Right cardiac atrium (tissue), 5 donors: Measurements from ENCODE around the gene OR52J3. TPM values are rescaled to one million over a fixed set of nuclear protein-coding genes. Genes with fewer than 3 reads are reported as not detected.

ENCODE experiments used
- ATAC-seq, 2 donors: fragments of 200-7000 bp; cut with Tn5 transposase; one replicate each; pipeline versions ENCODE4 v1.8.0 to v1.9.1; 2020; ENCODE audit warnings: moderate library complexity in 2 of 2, mild to moderate bottlenecking in 1 of 2
- DNase-seq, 3 donors: peaks; one replicate each; pipeline ENCODE4 v3.0.0-alpha.2; 2020
- H3K27ac ChIP-seq: one replicate; pipeline ENCODE4 v1.5.1; 2013; ENCODE audit warnings: mild to moderate bottlenecking, low read length, control low read depth, moderate library complexity
- H3K27me3 ChIP-seq: one replicate; pipeline ENCODE4 v1.6.1; 2013; ENCODE audit not compliant: control insufficient read depth, insufficient read depth
- H3K4me1 ChIP-seq: one replicate; pipeline ENCODE4 v1.6.1; 2013; ENCODE audit warnings: low read length; ENCODE audit not compliant: control insufficient read depth, insufficient read depth
- H3K4me3 ChIP-seq: one replicate; pipeline ENCODE4 v1.5.1; 2013; ENCODE audit warnings: low read length, control low read depth
- H3K9me3 ChIP-seq: one replicate; pipeline ENCODE4 v1.6.1; 2013; ENCODE audit warnings: low read length; ENCODE audit not compliant: control insufficient read depth
- whole genome bisulfite sequencing: extraction: QIAGEN DNeasy Blood & Tissue Kit; methylation state at CpG from one replicate; pipeline ENCODE4 v1.1.7; 2013; 5-methylcytosine and 5-hydroxymethylcytosine counted together
- intact Hi-C, 4 donors: fragments of 100-400 bp; cut with DNase I; formaldehyde crosslinking; loops; one replicate each; pipeline versions ENCODE4 v1.11.0 to v1.14.0; 2022 to 2023
- polyA plus RNA-seq: library from polyadenylated mRNA; stranded (reverse); fragments of 200-250 nt; gene quantifications from one replicate; pipeline ENCODE4 v1.2.3, GENCODE V29; 2013
- total RNA-seq, 4 donors: library from RNA; stranded (reverse); fragmentation: NEBNext Ultra II Directional; extraction: Animal tissue kit (Norgen Biotek cat#: 25700); gene quantifications; one replicate each; pipeline ENCODE4 v1.2.1, GENCODE V29; 2021
- donor health status: healthy with polysubstance abuse.
- donor health status: DM: no; HTN: yes; CAD: no.
- donor health status: DM: no; HTN: no; CAD: no.
- donor health status: DM: no; HTN: yes; CAD: no; lungs with severe emphysema.
- donor health status: DM: yes; HTN: yes; CAD: no.

OR52J3 gene
- total and polyA plus RNA-seq, 5 donors: not detected

GRCh38 chr11:5092821-5093585 lies 46.7 kb downstream of the OR52J3 start:
- WGBS: 82% methylated on average over 8 of the region's 8 CpGs

GRCh38 chr11:5096011-5096410 lies 49.7 kb downstream of the OR52J3 start:
- intact Hi-C loops: no loop called here
- no peak for ATAC-seq

More at GRCh38 chr11:5092821-5093585, 46.7 kb downstream of the OR52J3 start:
- no peak overlapping the region for H3K27ac ChIP-seq
- intact Hi-C loops: no loop called here
- ATAC-seq (no peak), DNase-seq (no peak)
- H3K4me1 ChIP-seq: no peaks in the 10 kb centered on the region
- no peak overlapping the region for H3K4me3 ChIP-seq
- H3K9me3 ChIP-seq: no peaks in the 10 kb centered on the region
- H3K27me3 ChIP-seq: no peaks in the 10 kb centered on the region

More at GRCh38 chr11:5096011-5096410, 49.7 kb downstream of the OR52J3 start:
- H3K27ac ChIP-seq: no peak overlapping the region
- no peak overlapping the region for H3K4me3 ChIP-seq
- no peaks in the 10 kb centered on the region for H3K9me3 ChIP-seq
- no peaks in the 10 kb centered on the region for H3K4me1 ChIP-seq
- 75% methylated on average over 2 of the region's 2 CpGs for WGBS
- H3K27me3 ChIP-seq: no peaks in the 10 kb centered on the region
- DNase-seq: no peak

Other genes starting within 250 kb of the OR52J3 start
- gene OR52R1, start 242.1 kb upstream of the OR52J3 start, total RNA-seq: not detected
- gene OR52R1, start 242.1 kb upstream of the OR52J3 start, polyA plus RNA-seq: not detected
- gene OR51F2, start 225.2 kb upstream of the OR52J3 start, total RNA-seq: not detected
- gene OR51F2, start 225.2 kb upstream of the OR52J3 start, polyA plus RNA-seq: not detected
- not detected for gene OR51S1, start 197.3 kb upstream of the OR52J3 start, total RNA-seq
- gene OR51S1, start 197.3 kb upstream of the OR52J3 start, polyA plus RNA-seq: not detected
- gene OR51T1, start 164.6 kb upstream of the OR52J3 start, total RNA-seq: not detected
- gene OR51T1, start 164.6 kb upstream of the OR52J3 start, polyA plus RNA-seq: not detected
- not detected for gene OR51A7, start 142.7 kb upstream of the OR52J3 start, total RNA-seq
- not detected for gene OR51A7, start 142.7 kb upstream of the OR52J3 start, polyA plus RNA-seq
- not detected for gene OR51G2, start 127.2 kb upstream of the OR52J3 start, total RNA-seq
- gene OR51G2, start 127.2 kb upstream of the OR52J3 start, polyA plus RNA-seq: not detected
- gene OR51G1, start 122.2 kb upstream of the OR52J3 start, total RNA-seq: not detected
- gene OR51G1, start 122.2 kb upstream of the OR52J3 start, polyA plus RNA-seq: not detected
- not detected for gene OR51A4, start 98.9 kb upstream of the OR52J3 start, total RNA-seq
- not detected for gene OR51A4, start 98.9 kb upstream of the OR52J3 start, polyA plus RNA-seq
- not detected for gene OR51A2, start 90.8 kb upstream of the OR52J3 start, total RNA-seq
- not detected for gene OR51A2, start 90.8 kb upstream of the OR52J3 start, polyA plus RNA-seq
- gene OR51L1, start 51.7 kb upstream of the OR52J3 start, total RNA-seq: not detected
- not detected for gene OR51L1, start 51.7 kb upstream of the OR52J3 start, polyA plus RNA-seq
- gene OR52E2, start 13.1 kb downstream of the OR52J3 start, total RNA-seq: not detected
- gene OR52E2, start 13.1 kb downstream of the OR52J3 start, polyA plus RNA-seq: not detected
- gene OR52E1, start 23.0 kb downstream of the OR52J3 start, total RNA-seq: not detected
- gene OR52E1, start 23.0 kb downstream of the OR52J3 start, polyA plus RNA-seq: not detected
- not detected for gene OR52A5, start 91.8 kb downstream of the OR52J3 start, total RNA-seq
- gene OR52A5, start 91.8 kb downstream of the OR52J3 start, polyA plus RNA-seq: not detected
- gene OR52A1, start 108.2 kb downstream of the OR52J3 start, total RNA-seq: not detected
- not detected for gene OR52A1, start 108.2 kb downstream of the OR52J3 start, polyA plus RNA-seq
- gene OR51V1, start 154.2 kb downstream of the OR52J3 start, total RNA-seq: not detected
- gene OR51V1, start 154.2 kb downstream of the OR52J3 start, polyA plus RNA-seq: not detected
- 100 to 1,000 TPM in 2 of 4 donors, 10 to 100 TPM in 2; 63.4 to 190 (median 100) TPM for gene HBB, start 180.5 kb downstream of the OR52J3 start, total RNA-seq
- 3.0 TPM for gene HBB, start 180.5 kb downstream of the OR52J3 start, polyA plus RNA-seq
- gene HBD, start 188.0 kb downstream of the OR52J3 start, total RNA-seq: not detected
- gene HBD, start 188.0 kb downstream of the OR52J3 start, polyA plus RNA-seq: not detected
- gene HBG1, start 203.3 kb downstream of the OR52J3 start, total RNA-seq: not detected
- gene HBG1, start 203.3 kb downstream of the OR52J3 start, polyA plus RNA-seq: not detected
- gene HBG2, start 208.3 kb downstream of the OR52J3 start, total RNA-seq: 1 to 10 TPM in 1 of 4 donors, under 1 TPM in 1, not detected in 2; 0.44 to 1.1 TPM
- gene HBG2, start 208.3 kb downstream of the OR52J3 start, polyA plus RNA-seq: 0.27 TPM
- not detected for gene HBE1, start 223.4 kb downstream of the OR52J3 start, total RNA-seq
- 0.11 TPM for gene HBE1, start 223.4 kb downstream of the OR52J3 start, polyA plus RNA-seq